Measurements from ENCODE around the gene MYO19. TPM values are rescaled to one million over a fixed set of nuclear protein-coding genes. Genes with fewer than 3 reads are reported as not detected.

MYO19 gene
- total and polyA plus RNA-seq, 2 of the 8 experiments (the other 6 are each of a cell fraction or from before 2014, with no cell fraction given) = 126 to 163 TPM

DNA sequence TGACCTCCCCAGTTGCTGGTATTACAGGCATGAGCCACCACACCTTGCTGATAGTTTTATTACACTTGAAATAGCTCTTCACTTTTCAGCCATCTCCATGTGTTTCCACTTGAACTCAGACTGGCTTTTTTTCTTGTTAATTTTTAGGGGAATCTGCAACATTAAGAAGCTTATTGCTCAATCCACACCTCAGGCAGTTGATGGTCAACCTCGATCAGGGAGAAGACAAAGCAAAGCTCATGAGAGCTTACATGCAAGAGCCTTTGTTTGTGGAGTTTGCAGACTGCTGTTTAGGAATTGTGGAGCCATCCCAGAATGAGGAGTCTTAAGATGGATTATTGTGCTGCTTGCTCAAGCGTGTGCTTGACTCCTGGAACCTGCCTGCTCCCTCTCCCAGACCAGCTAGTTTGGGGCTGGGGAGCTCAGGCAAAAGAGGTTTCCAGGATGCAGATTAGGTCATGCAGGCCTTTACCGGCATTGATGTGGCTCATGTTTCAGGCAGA, 39.5 kb downstream of the MYO19 start:
- Histone ChIP-seq H3K4ac (replicated peaks; ENCODE audit: insufficient read length, low read depth, low read length) (no peak overlapping the region), H3K4me1 (replicated peaks in 1 of 4; ENCODE audit: control insufficient read depth in 3 of 4, insufficient read depth in 4 of 4, low read length in 3 of 4) (no peaks in the 10 kb centered on the region), H2AFZ (ENCODE audit: low read length) (no peak overlapping the region), H3K56ac (replicated peaks; ENCODE audit: insufficient read length, low read depth, low read length) (no peak overlapping the region), H3K9ac (replicated peaks in 1 of 4; ENCODE audit: extremely low read depth in 1 of 4, low read depth in 3 of 4, low read length in 3 of 4) (no peak overlapping the region), H3K23me2 (ENCODE audit: low read depth, low read length) (no peaks in the 10 kb centered on the region), H2BK20ac (ENCODE audit: low read length) (no peak overlapping the region), H3K27me3 (replicated peaks in 1 of 4; ENCODE audit: control insufficient read depth in 3 of 4, extremely low read depth in 1 of 4, insufficient read depth in 3 of 4, low read length in 3 of 4) (no peaks in the 10 kb centered on the region), H3K36me3 (ENCODE audit: control insufficient read depth in 2 of 4, insufficient read depth in 4 of 4, low read length in 3 of 4) (peaks cover 25 to 70% (median 48%) of the 10 kb centered on the region in 4 experiments), H3K4me2 (ENCODE audit: insufficient read depth in 1 of 2, low read depth in 2 of 2, low read length in 2 of 2) (no peak overlapping the region), H3K18ac (ENCODE audit: extremely low read depth, low read length) (no peak overlapping the region), H4K91ac (replicated peaks; ENCODE audit: insufficient read length, low read length) (no peak overlapping the region), H2BK120ac (replicated peaks; ENCODE audit: low read depth, low read length) (no peak overlapping the region), H4K20me1 (replicated peaks in 1 of 2; ENCODE audit: control insufficient read depth in 1 of 2, insufficient read depth in 2 of 2, low read length in 2 of 2) (peaks cover 6 to 9% of the 10 kb centered on the region in 2 experiments), H3K79me2 (ENCODE audit: control insufficient read depth in 1 of 2, insufficient read depth in 2 of 2, low read length in 2 of 2) (peaks cover 0 to 18% of the 10 kb centered on the region in 2 experiments; a peak in 3 of 4 replicates), H3K14ac (ENCODE audit: insufficient read length) (no peak overlapping the region), H2BK15ac (ENCODE audit: low read length) (no peak overlapping the region), H3K79me1 (ENCODE audit: low read depth, low read length) (peaks cover 4% of the 10 kb centered on the region; the same call in 1 of the 2 replicates), H2BK5ac (ENCODE audit: low read depth, low read length) (no peak overlapping the region), H3K4me3 (ENCODE audit: extremely low read depth in 1 of 4, insufficient read depth in 2 of 4, low read depth in 3 of 4, low read length in 4 of 4) (no peak overlapping the region), H4K5ac (ENCODE audit: insufficient read length, low read depth, low read length) (no peak overlapping the region), H2AK5ac (ENCODE audit: low read depth, low read length) (no peak overlapping the region), H4K8ac (ENCODE audit: extremely low read depth, insufficient read depth, low read length) (no peak overlapping the region), H3K23ac (ENCODE audit: insufficient read length) (no peak overlapping the region), H3K9me3 (ENCODE audit: insufficient read depth in 2 of 2, low read depth in 1 of 2, low read length in 1 of 2) (no peaks in the 10 kb centered on the region), H2BK12ac (ENCODE audit: low read depth, low read length) (no peak overlapping the region), H3K27ac (ENCODE audit: low read depth, low read length) (no peak overlapping the region)
- no peak for TF ChIP-seq JUN (IDR thresholded peaks at IDR 0.05; ENCODE audit: low read depth, low read length)
- ChIA-PET CTCF (ENCODE audit: partially characterized antibody) (interaction anchor here (0.6 to 1.2 kb wide), 3 partner anchors 12 to 1827 kb away, joined by 3 to 5 read pairs (median 3); no protein-coding TSS in a partner anchor), POLR2A (ENCODE audit: partially characterized antibody) (interaction anchor here (1.0 to 12.5 kb wide), 4 partner anchors 9 to 98 kb away, joined by 3 to 205 read pairs (median 8); partner anchors contain the start of gene ZNHIT3)
- FAIRE-seq = no peak
- DNase-seq (ENCODE audit: low read depth in 1 of 2, low spot score in 2 of 2) = no peak
- 91% methylated on average over 3 of the region's 3 CpGs; no CpG with 5 or more reads in 1 of the 2 experiments for WGBS, 2 experiments (ENCODE audit: extremely low coverage in 1 of 2, insufficient coverage in 1 of 2, insufficient read length in 1 of 2, insufficient replicate concordance in 2 of 2, low coverage in 1 of 2, low lambda C conversion rate in 2 of 2, missing lambda C conversion rate in 1 of 2)

Measured in H1 (cell line).